Measurements from ENCODE around the gene OAS1.

The OAS1 gene

DNA sequence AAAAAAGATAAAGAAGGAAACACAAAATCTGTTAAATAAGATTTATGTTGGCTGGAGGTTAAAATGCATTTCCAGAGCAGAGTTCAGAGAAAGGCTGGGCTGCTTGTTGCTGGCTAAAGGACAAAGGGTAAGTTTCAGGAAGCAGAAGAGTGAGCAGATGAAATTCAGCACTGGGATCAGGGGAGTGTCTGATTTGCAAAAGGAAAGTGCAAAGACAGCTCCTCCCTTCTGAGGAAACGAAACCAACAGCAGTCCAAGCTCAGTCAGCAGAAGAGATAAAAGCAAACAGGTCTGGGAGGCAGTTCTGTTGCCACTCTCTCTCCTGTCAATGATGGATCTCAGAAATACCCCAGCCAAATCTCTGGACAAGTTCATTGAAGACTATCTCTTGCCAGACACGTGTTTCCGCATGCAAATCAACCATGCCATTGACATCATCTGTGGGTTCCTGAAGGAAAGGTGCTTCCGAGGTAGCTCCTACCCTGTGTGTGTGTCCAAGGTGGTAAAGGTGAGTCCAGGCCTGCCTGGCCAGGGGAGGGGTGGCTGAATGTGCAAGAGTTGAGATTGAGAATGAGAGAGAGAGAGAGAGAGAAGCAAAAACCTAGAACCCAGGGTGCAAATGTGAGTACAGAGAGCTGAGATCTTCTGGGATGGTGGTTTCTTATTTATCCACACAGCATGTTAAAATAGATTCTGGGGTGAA lies at the start of gene OAS1:
Gene OAS1 (plus strand): TSS at position 251 of the 703 bp plus-strand sequence. CDS start 78 bp downstream, at position 329.
- TF ChIP-seq TEAD4 (IDR thresholded peaks at IDR 0.05) (no peak), YY1 (IDR thresholded peaks at IDR 0.05; ENCODE audit: low read depth) (no peak), TCF12 (IDR thresholded peaks at IDR 0.05; ENCODE audit: low read depth) (no peak), EGR1 (IDR thresholded peaks at IDR 0.05) (no peak), NFIC (IDR thresholded peaks at IDR 0.05) (no peak), CEBPB (IDR thresholded peaks at IDR 0.05) (no peak), TAF1 (IDR thresholded peaks at IDR 0.05; ENCODE audit: low read depth) (no peak)
- TF ChIP-seq, protein P1, sequence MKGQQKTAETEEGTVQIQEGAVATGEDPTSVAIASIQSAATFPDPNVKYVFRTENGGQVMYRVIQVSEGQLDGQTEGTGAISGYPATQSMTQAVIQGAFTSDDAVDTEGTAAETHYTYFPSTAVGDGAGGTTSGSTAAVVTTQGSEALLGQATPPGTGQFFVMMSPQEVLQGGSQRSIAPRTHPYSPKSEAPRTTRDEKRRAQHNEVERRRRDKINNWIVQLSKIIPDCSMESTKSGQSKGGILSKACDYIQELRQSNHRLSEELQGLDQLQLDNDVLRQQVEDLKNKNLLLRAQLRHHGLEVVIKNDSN (IDR thresholded peaks at IDR 0.05): no peak
- TF ChIP-seq, protein P2, sequence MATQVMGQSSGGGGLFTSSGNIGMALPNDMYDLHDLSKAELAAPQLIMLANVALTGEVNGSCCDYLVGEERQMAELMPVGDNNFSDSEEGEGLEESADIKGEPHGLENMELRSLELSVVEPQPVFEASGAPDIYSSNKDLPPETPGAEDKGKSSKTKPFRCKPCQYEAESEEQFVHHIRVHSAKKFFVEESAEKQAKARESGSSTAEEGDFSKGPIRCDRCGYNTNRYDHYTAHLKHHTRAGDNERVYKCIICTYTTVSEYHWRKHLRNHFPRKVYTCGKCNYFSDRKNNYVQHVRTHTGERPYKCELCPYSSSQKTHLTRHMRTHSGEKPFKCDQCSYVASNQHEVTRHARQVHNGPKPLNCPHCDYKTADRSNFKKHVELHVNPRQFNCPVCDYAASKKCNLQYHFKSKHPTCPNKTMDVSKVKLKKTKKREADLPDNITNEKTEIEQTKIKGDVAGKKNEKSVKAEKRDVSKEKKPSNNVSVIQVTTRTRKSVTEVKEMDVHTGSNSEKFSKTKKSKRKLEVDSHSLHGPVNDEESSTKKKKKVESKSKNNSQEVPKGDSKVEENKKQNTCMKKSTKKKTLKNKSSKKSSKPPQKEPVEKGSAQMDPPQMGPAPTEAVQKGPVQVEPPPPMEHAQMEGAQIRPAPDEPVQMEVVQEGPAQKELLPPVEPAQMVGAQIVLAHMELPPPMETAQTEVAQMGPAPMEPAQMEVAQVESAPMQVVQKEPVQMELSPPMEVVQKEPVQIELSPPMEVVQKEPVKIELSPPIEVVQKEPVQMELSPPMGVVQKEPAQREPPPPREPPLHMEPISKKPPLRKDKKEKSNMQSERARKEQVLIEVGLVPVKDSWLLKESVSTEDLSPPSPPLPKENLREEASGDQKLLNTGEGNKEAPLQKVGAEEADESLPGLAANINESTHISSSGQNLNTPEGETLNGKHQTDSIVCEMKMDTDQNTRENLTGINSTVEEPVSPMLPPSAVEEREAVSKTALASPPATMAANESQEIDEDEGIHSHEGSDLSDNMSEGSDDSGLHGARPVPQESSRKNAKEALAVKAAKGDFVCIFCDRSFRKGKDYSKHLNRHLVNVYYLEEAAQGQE (IDR thresholded peaks at IDR 0.05; ENCODE audit: low read depth): no peak
- TF ChIP-seq, protein P3, sequence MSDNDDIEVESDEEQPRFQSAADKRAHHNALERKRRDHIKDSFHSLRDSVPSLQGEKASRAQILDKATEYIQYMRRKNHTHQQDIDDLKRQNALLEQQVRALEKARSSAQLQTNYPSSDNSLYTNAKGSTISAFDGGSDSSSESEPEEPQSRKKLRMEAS (IDR thresholded peaks at IDR 0.05): no peak

DNA sequence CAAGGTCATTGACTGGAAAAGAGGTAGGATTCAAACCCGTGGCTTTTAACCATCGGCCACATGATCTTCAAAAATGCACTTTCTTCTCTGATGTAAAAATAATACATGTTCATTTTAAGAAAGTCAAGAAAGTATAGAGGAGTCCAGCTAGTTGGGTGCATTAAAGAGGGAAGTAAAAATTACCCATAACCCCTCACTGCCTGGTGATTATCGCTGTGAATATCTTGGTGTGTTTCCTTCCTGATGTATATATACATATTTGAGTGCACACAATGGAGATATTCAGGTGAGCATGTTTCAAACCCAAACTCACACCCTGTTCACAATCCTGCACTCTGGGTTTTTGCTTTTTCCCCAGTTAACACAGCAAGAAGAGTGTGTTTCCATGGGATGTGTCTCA lies 47.5 kb upstream of the OAS1 start:
- no peak for TF ChIP-seq NFIC (IDR thresholded peaks at IDR 0.05)
- TF ChIP-seq, protein P2 (IDR thresholded peaks at IDR 0.05; ENCODE audit: low read depth): no peak
- no peak for TF ChIP-seq TAF1 (IDR thresholded peaks at IDR 0.05; ENCODE audit: low read depth)
- no peak for TF ChIP-seq CEBPB (IDR thresholded peaks at IDR 0.05)
- TF ChIP-seq, protein P3 (IDR thresholded peaks at IDR 0.05): no peak
- no peak for TF ChIP-seq RAD21 (IDR thresholded peaks at IDR 0.05; ENCODE audit: low read depth)
- TF ChIP-seq YY1 (IDR thresholded peaks at IDR 0.05; ENCODE audit: low read depth): no peak
- TF ChIP-seq FOXM1 (IDR thresholded peaks at IDR 0.05; ENCODE audit: borderline replicate concordance, low read depth): no peak
- TF ChIP-seq EP300 (IDR thresholded peaks at IDR 0.05; ENCODE audit: borderline replicate concordance): no peak

DNA sequence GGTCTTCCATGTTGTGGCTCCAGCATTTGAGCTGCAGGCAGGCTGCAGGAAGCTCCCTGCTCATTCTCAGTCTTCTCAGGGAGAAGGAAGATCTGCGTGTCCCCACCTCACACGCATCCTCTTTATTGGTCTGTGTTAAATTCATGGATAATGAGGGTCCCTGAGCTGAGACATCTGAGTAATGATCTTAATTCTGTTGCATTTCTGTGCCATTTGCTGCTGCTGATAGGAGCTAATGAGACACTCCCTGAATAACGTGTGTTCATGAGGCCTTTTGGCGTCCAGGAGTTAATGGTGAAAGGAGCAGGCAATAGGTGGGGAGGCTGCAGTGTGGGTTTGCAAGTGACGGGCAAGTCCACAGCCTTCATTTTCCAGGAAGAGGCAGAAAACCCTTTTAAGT lies 46.6 kb upstream of the OAS1 start:
- TF ChIP-seq RAD21 (IDR thresholded peaks at IDR 0.05; ENCODE audit: low read depth): no peak
- TF ChIP-seq, protein P3 (IDR thresholded peaks at IDR 0.05): no peak
- TF ChIP-seq, protein P1 (IDR thresholded peaks at IDR 0.05): no peak
- TF ChIP-seq TAF1 (IDR thresholded peaks at IDR 0.05; ENCODE audit: low read depth): no peak
- no peak for TF ChIP-seq FOXM1 (IDR thresholded peaks at IDR 0.05; ENCODE audit: borderline replicate concordance, low read depth)
- TF ChIP-seq EGR1 (IDR thresholded peaks at IDR 0.05): no peak
- TF ChIP-seq TCF12 (IDR thresholded peaks at IDR 0.05; ENCODE audit: low read depth): no peak
- TF ChIP-seq, protein P2 (IDR thresholded peaks at IDR 0.05; ENCODE audit: low read depth): no peak
- TF ChIP-seq NFIC (IDR thresholded peaks at IDR 0.05): no peak
- no peak for TF ChIP-seq YY1 (IDR thresholded peaks at IDR 0.05; ENCODE audit: low read depth)
- no peak for TF ChIP-seq TEAD4 (IDR thresholded peaks at IDR 0.05)
- no peak for TF ChIP-seq CREB1 (IDR thresholded peaks at IDR 0.05; ENCODE audit: low read depth)
- TF ChIP-seq ZBTB7A (IDR thresholded peaks at IDR 0.05; ENCODE audit: low read depth): no peak
- no peak for TF ChIP-seq CEBPB (IDR thresholded peaks at IDR 0.05)

DNA sequence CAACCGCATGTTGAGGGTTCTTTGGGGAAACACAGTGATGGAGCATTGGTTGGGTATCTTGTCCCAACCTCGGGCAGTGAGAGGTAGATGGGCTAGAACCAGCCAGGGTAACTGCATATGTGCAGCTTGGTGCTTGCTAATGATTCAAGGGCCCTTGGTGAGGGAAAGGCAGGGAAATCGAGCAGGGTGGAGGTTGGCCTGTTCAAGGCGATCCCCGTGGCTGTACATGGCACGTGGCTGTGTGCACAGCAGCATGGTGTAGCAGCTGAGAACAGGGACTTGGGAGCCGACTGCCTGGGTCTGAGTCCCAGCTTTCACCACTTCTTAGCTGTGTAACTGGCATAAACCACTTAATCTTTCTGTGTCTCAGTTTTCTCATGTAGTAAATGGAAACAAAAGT lies 45.5 kb upstream of the OAS1 start:
- TF ChIP-seq TAF1 (IDR thresholded peaks at IDR 0.05; ENCODE audit: low read depth): no peak
- no peak for TF ChIP-seq FOXM1 (IDR thresholded peaks at IDR 0.05; ENCODE audit: borderline replicate concordance, low read depth)
- no peak for TF ChIP-seq EP300 (IDR thresholded peaks at IDR 0.05; ENCODE audit: borderline replicate concordance)

Measured in Ishikawa (cell line).